Skeletal muscle cell (primary cell): ENCODE results near the gene CASP8.
A peak's percentile ranks its signal among the peaks of the same experiment; 100 is the strongest.

Experiments
- DNase-seq: peaks from one replicate; pipeline ENCODE4 v3.0.0-alpha.2; 2010; ENCODE audit warnings: low read depth
- H3K4me3 ChIP-seq: 2 replicates; pipeline ENCODE4 v1.5.1; 2011; ENCODE audit warnings: low read depth, mild to moderate bottlenecking, control low read depth, low read length, moderate library complexity

Gene CASP8

DNA sequence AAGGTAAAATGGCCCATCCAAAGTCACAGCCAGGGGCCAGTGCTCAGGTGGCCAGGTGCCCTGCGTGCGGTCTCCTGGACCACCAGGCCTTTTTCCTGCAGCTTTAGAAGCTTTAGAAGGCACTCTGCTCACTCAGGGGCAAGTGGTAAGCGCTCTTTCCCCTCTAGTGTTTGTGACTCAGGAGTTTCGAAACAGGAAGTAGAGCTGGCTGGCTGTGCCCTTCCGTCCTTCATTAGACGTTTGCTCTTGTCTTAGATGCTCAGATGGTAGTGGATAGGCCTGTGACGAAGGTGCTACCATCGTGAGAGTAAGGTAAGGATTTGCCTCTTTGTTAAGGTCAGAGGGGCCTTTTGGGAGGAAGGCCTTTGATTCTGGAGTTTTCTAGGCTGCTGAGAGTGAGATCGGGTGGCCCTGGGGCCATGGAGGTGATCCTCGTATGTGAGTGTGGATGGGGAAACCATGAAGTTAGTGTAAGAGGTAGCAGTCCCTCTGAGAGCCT is at the start of gene CASP8:
TSS of gene CASP8 (plus strand) at position 235 of the 499 bp plus-strand sequence. CDS start 5,951 bp downstream, outside the sequence.
- DNase-seq: peak; percentile 21
- peak within 1 kb of the TSS; percentile 74 for H3K4me3 ChIP-seq

GRCh38 chr2:201215963-201216362 is 44.4 kb upstream of the CASP8 start:
- DNase-seq: no peak
- no peak overlapping the region for H3K4me3 ChIP-seq

DNA sequence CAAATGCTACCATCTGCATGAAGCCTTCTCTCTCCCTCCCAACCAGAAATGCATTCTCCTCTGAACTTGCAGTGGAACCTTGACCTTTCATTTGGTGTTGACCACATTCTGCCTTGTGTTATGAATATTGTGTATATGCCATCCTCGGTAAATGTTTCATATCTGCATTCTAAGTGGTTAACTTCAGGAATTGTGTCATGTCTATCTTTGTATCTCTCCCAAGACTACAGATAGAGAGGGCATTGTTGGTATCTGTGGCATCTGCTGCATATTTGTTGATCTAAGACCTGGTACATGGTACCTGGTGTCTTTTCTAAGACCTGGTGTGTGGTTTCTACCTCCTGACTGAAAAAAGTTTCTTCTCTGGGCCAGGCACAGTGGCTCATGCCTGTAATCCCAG is 43.4 kb upstream of the CASP8 start:
- DNase-seq: no peak
- H3K4me3 ChIP-seq: no peak overlapping the region

DNA sequence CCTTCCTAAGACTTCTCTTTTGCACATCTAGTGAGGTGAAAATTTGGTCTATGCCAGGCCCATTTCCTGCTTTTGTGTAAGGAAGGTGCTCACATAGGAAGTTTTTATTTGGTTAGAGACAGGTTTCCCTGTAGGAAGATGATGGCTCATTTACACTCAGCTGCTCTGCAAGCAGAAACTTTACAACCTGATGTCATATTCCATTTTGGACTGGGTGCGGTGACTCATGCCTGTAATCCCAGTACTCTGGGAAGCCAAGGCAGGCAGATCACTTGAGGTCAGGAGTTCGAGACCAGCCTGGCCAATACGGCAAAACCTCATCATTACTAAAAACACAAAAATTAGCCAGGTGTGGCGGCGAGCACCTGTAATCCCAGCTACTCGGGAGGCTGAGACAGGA is 41.6 kb upstream of the CASP8 start:
- no peak overlapping the region for H3K4me3 ChIP-seq
- DNase-seq: no peak

DNA sequence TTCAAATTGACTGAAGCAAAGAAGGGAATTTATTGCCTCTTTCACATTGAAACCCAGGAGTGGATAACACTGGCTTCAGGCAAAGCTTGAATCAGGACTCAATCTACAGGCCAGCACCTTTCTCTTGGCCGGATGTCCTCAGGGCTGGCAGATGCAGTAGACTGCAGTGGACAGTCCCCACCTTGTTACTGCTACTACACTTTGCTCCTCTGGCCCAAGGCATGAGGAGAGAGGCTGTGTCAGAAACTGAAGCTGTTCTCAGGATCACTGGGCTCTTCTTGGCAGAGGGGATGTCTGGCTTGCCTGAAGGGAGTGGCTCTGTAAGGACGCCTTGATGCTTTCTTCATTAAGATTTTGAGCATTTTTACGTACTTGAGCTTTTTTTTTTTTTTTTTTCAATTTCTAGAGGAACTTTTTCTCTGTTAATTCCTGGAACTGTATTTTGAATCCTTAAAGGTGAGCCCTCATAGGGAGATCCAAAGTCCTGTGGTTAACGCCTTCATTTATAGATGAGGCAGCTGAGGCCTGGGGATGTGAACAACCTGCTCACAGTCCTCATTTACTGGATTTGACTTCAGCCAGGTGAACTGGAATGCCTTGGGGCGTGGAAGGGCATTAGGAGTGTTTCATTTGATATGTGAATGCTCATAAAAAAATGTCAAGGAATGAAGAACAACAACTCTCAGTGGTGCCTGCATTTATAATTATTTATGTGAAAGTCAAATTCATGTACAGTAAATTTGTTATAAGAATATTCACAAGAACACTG is 40.8 kb upstream of the CASP8 start:
- DNase-seq: no peak
- no peak overlapping the region for H3K4me3 ChIP-seq

DNA sequence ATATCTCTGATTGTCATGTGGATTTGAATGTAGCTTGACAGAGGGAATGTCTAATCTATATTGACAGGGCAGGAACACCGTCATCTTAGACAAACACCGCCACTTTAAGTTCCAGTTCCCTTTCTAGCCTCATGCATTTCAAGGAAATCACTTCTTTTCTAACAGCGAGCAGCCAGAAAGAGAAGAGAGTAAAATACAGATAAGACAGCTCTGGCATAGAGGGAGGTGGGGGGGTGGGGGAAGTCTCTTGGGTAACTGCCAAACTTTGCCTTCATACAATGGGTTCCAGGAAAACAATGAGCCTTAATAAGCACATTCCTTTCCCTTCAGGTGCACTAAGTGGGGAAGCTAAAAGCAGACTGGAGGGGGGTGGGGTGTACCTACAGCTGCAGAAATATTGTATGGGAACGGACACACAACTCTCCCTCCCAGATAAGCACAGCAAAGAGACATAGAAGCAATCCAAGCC is 40.2 kb upstream of the CASP8 start:
- H3K4me3 ChIP-seq: no peak overlapping the region
- no peak for DNase-seq

DNA sequence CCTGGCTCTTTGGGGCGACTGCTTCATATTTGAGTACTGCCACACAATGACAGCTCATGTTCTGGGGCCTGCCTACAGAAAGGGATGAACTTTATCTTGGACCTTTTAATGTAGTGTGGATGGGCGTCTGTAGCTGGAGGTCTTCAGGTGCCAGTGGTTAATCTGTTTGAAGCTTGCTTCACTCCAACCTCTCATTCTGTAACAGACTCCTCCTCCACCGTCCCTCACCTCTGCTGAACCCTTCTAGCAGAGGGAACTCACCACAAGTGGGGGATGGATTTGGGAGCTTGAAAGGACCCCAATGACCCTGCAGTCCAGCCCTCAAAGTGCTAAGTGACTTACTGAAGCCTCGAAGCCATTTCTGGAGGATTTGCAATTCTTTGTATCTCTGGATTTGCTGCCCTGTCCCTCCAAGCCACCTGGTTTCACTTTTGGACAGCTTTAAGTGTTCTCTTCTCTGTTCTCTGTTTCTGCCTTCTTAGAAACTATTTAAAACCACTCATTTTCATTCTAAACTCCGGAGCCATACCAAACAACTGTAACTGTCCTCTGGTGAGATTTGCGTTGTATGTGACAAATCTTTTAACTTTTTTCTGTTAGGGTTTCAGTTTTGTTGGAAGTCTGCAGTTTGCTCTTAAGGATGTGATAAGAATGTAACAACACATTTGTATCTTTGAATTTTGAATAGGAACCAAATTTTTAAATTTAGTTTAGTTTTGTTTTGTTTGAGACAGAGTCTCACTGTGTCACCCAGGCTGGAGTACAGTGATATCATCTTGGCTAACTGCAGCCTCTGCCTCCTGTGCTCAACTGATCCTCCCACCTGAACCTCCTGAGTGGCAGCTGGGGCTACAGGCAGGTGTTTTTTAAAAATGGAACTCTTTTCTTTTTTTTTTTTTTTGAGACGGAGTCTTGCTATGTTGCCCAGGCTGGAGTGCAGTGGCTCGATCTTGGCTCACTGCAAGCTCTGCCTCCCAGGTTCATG is 37.0 kb upstream of the CASP8 start:
- no peak overlapping the region for H3K4me3 ChIP-seq
- DNase-seq: no peak

- DNase-seq: no peak
- H3K4me3 ChIP-seq: no peak overlapping the region
Measured at GRCh38 chr2:201228271-201228911, 31.9 kb upstream of the CASP8 start.

DNA sequence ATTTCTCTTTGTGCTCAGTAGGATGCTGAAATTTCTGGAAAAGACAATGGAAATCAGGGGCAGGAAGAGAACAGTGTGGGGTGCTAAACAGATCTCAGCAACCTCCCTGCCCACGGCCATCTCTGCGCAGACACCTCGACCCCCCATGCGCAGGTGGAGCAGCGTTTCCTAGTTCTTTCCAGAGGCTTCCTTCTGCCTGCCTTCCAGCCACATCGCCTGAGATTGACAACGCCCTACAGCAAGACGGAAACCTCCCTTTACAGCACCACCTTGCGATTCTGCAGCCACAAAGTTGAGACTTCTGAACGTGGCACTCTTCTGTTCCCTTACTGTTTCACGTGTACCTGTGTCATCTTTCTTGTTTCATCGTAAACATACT is 31.4 kb upstream of the CASP8 start:
- no peak for DNase-seq

DNA sequence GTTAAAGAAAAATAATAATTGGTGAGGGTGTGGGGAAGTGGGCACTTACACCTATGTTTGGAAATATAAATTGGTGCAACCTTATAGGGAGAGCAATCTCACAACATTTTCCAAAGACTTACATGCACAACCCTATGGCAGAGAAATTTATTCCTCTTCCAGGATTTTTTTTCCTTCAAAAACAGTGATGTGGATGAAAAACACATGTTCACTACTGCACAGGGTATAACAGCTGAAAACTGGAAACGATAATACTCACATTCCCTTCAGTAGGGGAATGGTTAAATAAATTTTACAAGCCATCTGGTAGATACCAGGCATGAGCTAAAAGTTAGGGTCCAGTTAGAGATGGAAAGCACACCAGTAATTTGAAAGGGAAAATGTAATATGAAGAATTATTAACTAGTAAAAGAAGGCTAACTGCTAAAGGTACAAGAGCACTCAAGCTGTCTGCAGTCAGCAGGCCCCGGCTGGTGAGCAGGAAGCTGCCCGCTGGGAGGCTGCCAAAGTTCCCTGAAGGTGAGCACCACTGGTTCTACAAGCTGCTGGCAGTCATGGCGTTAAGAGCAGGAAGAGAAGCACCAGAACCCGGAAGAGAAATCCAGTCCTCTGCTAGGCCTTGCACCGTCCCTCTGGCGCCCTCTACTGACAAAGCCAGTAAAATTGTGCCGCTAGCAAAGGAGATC is 28.4 kb upstream of the CASP8 start:
- peak; percentile 49 for DNase-seq
- H3K4me3 ChIP-seq: no peak overlapping the region

More for the DNA sequence above, 31.4 kb upstream of the CASP8 start:
- H3K4me3 ChIP-seq: no peak overlapping the region

DNA sequence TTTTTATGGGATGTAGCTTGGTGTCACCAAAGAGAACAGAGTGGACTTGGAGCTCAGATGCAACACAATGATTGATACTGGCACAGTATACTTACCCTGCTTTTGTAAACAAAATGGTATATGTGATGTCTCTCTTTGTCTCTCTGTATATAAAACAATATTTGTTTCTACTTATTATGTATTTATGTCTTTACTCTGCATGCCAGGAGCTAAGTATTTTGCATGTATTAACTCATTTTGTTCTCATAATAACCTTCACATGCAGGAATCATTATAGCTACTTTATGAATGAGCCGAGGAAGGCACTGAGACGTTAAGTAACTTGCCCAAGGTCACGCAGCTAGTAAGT is 27.9 kb upstream of the CASP8 start:
- no peak for DNase-seq
- H3K4me3 ChIP-seq: no peak overlapping the region

- no peak for DNase-seq
- no peak overlapping the region for H3K4me3 ChIP-seq
Measured at GRCh38 chr2:201233192-201233811, 27.0 kb upstream of the CASP8 start.

GRCh38 chr2:201233812-201234662 is 26.3 kb upstream of the CASP8 start:
- H3K4me3 ChIP-seq: no peak overlapping the region

GRCh38 chr2:201234663-201235135 is 25.6 kb upstream of the CASP8 start:
- H3K4me3 ChIP-seq: no peak overlapping the region
- DNase-seq: no peak

More at GRCh38 chr2:201233812-201234662, 26.3 kb upstream of the CASP8 start:
- no peak for DNase-seq

GRCh38 chr2:201235860-201236811 is 24.2 kb upstream of the CASP8 start:
- no peak overlapping the region for H3K4me3 ChIP-seq
- peak; percentile 54 for DNase-seq

- no peak for DNase-seq
- H3K4me3 ChIP-seq: no peak overlapping the region
Measured at GRCh38 chr2:201237486-201238123, 22.7 kb upstream of the CASP8 start.
